K562 (cell line): ENCODE measurements around the gene STT3A. TPM values are rescaled to one million over a fixed set of nuclear protein-coding genes. Genes with fewer than 3 reads are reported as not detected.

ENCODE experiments used
- CBX1 ChIP-seq: sonication (generic); IDR thresholded peaks from 2 replicates; pipeline ENCODE4 v1.6.1; 2016; ENCODE audit warnings: antibody characterized with exemption, low read depth, mild to moderate bottlenecking
- DMBX1 ChIP-seq: fragments of 250-450 bp; sonication (Bioruptor Pico); IDR thresholded peaks from 2 replicates; pipeline ENCODE4 v1.8.0; 2022; ENCODE audit warnings: inconsistent platforms, mild to moderate bottlenecking, moderate library complexity, borderline replicate concordance
- FOXJ2 ChIP-seq: fragments of 200-800 bp; sonication (Bioruptor generic); IDR thresholded peaks from 2 replicates; pipeline ENCODE4 v1.6.1; 2016; ENCODE audit warnings: missing genetic modification characterization, missing compliant biosample characterization
- GTF2E2 ChIP-seq: fragments of 200-800 bp; sonication (Bioruptor generic); IDR thresholded peaks from 2 replicates; pipeline ENCODE4 v1.6.1; 2016; ENCODE audit warnings: missing genetic modification characterization, missing compliant biosample characterization
- NFXL1 ChIP-seq: fragments of 450-650 bp; formaldehyde crosslinking; IDR thresholded peaks from 2 replicates; pipeline ENCODE4 v1.4.0; 2021; ENCODE audit warnings: mild to moderate bottlenecking
- RUNX1 ChIP-seq: sonication (generic); IDR thresholded peaks from 2 replicates; pipeline ENCODE4 v1.6.1; 2016; ENCODE audit warnings: antibody characterized with exemption, low read depth
- SMAD2 ChIP-seq: fragments of 150-350 bp; IDR thresholded peaks from 2 replicates; pipeline ENCODE4 v1.6.1; 2014; ENCODE audit warnings: low read depth, mild to moderate bottlenecking, low read length
- THRAP3 ChIP-seq: fragments of 450-650 bp; IDR thresholded peaks from 2 replicates; pipeline ENCODE4 v1.6.1; 2016; ENCODE audit warnings: mild to moderate bottlenecking, inconsistent platforms, borderline replicate concordance
- ZNF444 ChIP-seq: fragments of 250-450 bp; sonication (Bioruptor Pico); IDR thresholded peaks from 2 replicates; pipeline ENCODE4 v1.4.0; 2020; ENCODE audit warnings: mild to moderate bottlenecking, moderate library complexity
- ZNF507 ChIP-seq: conservative IDR thresholded peaks from 2 replicates; pipeline ENCODE4 v1.6.1; 2017; ENCODE audit warnings: missing genetic modification characterization, missing compliant biosample characterization
- polyA plus RNA-seq, 8 experiments: library from polyadenylated mRNA; depleted of rRNA in 4 of 8; stranded (reverse) in 5 of 8; unstranded in 3 of 8; fragments of >200 nt; fragmentation: Nextera tagmentation in 2 of 8; fragmentation: Illumina TruSeq in 1 of 8; extraction: Ambion mirVana in 2 of 8; extraction: Trizol in 1 of 8; gene quantifications; 2 replicates each; pipeline versions ENCODE4 v1.2.1 to v1.2.3, GENCODE V29; 2011 to 2014; ENCODE audit warnings: inconsistent platforms in 1 of 8, missing spikeins in 1 of 8
- total RNA-seq, 7 experiments: library from RNA; depleted of rRNA in 6 of 7; stranded (reverse); fragments of >200 nt in 6 of 7; fragmentation: Illumina TruSeq in 2 of 7; extraction: Trizol in 2 of 7; gene quantifications; 2 replicates each; pipeline versions ENCODE4 v1.2.1 to v1.2.3, GENCODE V29; 2011 to 2021; ENCODE audit warnings: low replicate concordance in 1 of 7
- TF ChIP-seq, protein P1 (sequence below): sonication (generic); formaldehyde crosslinking; IDR thresholded peaks from 2 replicates; pipeline ENCODE4 v1.8.0; 2022; ENCODE audit warnings: missing genetic modification reagents, mild to moderate bottlenecking, moderate library complexity, borderline replicate concordance
- TF ChIP-seq, protein P2 (sequence below), 2 experiments: fragments of 150-350 bp in 1 of 2; IDR thresholded peaks; 2 replicates each; pipeline ENCODE4 v1.6.1; 2012 to 2016; ENCODE audit warnings: low read depth in 2 of 2, low read length in 2 of 2, mild to moderate bottlenecking in 1 of 2, moderate library complexity in 1 of 2
- TF ChIP-seq, protein P3 (sequence below): sonication (generic); formaldehyde crosslinking; IDR thresholded peaks from 2 replicates; pipeline ENCODE4 v1.8.1; 2023; ENCODE audit warnings: mild to moderate bottlenecking, missing genetic modification reagents

STT3A gene
- total and polyA plus RNA-seq, 9 of the 15 experiments (the other 6 are each of a cell fraction or from before 2014, with no cell fraction given) = 70.7 to 330 (median 192) TPM

DNA sequence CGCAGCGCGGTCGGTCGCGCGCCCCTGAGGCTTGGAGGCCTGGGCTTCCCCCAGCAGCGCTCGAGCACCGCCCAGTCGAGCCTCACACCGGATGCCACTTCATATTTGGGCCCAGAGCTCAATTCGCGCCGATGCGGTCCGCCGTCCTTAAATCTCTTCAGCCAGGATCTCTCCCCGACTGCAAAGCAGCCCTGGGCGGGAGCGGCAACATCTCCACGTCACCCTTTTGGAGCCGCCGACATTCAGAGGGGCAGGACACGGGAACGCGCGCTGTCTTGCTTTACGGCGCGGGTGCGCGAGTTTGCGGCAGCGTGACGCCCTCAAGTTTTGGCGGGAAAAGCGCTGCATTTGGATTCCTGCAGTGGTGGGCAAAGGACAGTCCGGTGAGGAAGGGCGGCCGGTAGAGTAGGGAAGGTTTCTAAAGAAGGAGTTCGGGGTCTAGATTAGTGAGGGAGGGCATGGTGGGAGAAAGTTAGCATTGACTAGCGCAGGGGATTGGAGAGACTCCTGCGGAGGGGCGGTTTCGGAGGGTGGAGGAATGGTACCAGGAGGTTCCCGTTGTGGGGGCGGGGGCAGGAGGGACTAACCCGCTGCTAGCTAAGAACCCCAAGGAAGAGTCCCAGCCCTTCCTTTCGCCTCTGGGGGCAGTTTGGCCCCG, 33.1 kb downstream of the STT3A start (continued):
- TF ChIP-seq, protein P1, sequence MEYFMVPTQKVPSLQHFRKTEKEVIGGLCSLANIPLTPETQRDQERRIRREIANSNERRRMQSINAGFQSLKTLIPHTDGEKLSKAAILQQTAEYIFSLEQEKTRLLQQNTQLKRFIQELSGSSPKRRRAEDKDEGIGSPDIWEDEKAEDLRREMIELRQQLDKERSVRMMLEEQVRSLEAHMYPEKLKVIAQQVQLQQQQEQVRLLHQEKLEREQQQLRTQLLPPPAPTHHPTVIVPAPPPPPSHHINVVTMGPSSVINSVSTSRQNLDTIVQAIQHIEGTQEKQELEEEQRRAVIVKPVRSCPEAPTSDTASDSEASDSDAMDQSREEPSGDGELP = peak; percentile 84
- TF ChIP-seq GTF2E2 (tag) = peak; percentile 99
- peak; percentile 80; the same call in 1 of the 2 replicates for TF ChIP-seq THRAP3
- peak; percentile 13; the same call in 1 of the 2 replicates for TF ChIP-seq ZNF444 (CRISPR knock-in tag)
- peak; percentile 39; the same call in 1 of the 2 replicates for TF ChIP-seq DMBX1
- TF ChIP-seq, protein P2, sequence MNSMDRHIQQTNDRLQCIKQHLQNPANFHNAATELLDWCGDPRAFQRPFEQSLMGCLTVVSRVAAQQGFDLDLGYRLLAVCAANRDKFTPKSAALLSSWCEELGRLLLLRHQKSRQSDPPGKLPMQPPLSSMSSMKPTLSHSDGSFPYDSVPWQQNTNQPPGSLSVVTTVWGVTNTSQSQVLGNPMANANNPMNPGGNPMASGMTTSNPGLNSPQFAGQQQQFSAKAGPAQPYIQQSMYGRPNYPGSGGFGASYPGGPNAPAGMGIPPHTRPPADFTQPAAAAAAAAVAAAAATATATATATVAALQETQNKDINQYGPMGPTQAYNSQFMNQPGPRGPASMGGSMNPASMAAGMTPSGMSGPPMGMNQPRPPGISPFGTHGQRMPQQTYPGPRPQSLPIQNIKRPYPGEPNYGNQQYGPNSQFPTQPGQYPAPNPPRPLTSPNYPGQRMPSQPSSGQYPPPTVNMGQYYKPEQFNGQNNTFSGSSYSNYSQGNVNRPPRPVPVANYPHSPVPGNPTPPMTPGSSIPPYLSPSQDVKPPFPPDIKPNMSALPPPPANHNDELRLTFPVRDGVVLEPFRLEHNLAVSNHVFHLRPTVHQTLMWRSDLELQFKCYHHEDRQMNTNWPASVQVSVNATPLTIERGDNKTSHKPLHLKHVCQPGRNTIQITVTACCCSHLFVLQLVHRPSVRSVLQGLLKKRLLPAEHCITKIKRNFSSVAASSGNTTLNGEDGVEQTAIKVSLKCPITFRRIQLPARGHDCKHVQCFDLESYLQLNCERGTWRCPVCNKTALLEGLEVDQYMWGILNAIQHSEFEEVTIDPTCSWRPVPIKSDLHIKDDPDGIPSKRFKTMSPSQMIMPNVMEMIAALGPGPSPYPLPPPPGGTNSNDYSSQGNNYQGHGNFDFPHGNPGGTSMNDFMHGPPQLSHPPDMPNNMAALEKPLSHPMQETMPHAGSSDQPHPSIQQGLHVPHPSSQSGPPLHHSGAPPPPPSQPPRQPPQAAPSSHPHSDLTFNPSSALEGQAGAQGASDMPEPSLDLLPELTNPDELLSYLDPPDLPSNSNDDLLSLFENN (IDR thresholded peaks at IDR 0.05; ENCODE audit: low read depth in 2 of 2, low read length in 2 of 2) = 0 out of 4 replicates have a peak, but pooled peaks of 1 of the 2 experiments have one; percentile 29
- no peak for TF ChIP-seq ZNF507 (tag)
- TF ChIP-seq, protein P3, sequence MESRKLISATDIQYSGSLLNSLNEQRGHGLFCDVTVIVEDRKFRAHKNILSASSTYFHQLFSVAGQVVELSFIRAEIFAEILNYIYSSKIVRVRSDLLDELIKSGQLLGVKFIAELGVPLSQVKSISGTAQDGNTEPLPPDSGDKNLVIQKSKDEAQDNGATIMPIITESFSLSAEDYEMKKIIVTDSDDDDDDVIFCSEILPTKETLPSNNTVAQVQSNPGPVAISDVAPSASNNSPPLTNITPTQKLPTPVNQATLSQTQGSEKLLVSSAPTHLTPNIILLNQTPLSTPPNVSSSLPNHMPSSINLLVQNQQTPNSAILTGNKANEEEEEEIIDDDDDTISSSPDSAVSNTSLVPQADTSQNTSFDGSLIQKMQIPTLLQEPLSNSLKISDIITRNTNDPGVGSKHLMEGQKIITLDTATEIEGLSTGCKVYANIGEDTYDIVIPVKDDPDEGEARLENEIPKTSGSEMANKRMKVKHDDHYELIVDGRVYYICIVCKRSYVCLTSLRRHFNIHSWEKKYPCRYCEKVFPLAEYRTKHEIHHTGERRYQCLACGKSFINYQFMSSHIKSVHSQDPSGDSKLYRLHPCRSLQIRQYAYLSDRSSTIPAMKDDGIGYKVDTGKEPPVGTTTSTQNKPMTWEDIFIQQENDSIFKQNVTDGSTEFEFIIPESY (CRISPR knock-in tag) = peak; percentile 23; the same call in 1 of the 2 replicates
- peak; percentile 46; the same call in 1 of the 2 replicates for TF ChIP-seq CBX1
- TF ChIP-seq NFXL1 (CRISPR knock-in tag) = no peak
- TF ChIP-seq SMAD2 = no peak
- 0 out of 2 replicates have a peak, but pooled peaks have one; percentile 51 for TF ChIP-seq FOXJ2 (tag)
- no peak for TF ChIP-seq RUNX1
